Astrocyte (in vitro differentiated cells and primary cell): ENCODE results near the gene GPX1. TPM values are rescaled to one million over a fixed set of nuclear protein-coding genes. Genes with fewer than 3 reads are reported as not detected.
"Not testable (repeated sequence)": the region's sequence is repeated elsewhere in the genome, so short reads cannot be mapped to it uniquely, and the experiment has no call there.

Experiments used
- DNase-seq: peaks from one replicate; pipeline ENCODE4 v3.0.0-alpha.2; 2010; ENCODE audit warnings: low read depth
- FAIRE-seq: peaks from 2 replicates; lab custom pipeline; 2011; peaks lifted over from hg19 to GRCh38; lab: Jason Lieb, UNC
- H2AFZ ChIP-seq: 2 replicates; pipeline ENCODE4 v1.6.0; 2012; ENCODE audit warnings: low read depth, low read length, inconsistent platforms
- H3K27ac ChIP-seq: 2 replicates; pipeline ENCODE4 v1.5.1; 2011; ENCODE audit warnings: low read depth, low read length, inconsistent platforms
- H3K27me3 ChIP-seq: 2 replicates; pipeline ENCODE4 v1.6.0; 2011; ENCODE audit warnings: low read length, inconsistent platforms; ENCODE audit not compliant: insufficient read depth
- H3K36me3 ChIP-seq: 2 replicates; pipeline ENCODE4 v1.5.1; 2011; ENCODE audit warnings: low read length, inconsistent platforms; ENCODE audit not compliant: insufficient read depth
- H3K4me1 ChIP-seq: 2 replicates; pipeline ENCODE4 v1.5.1; 2011; ENCODE audit warnings: low read length, inconsistent platforms; ENCODE audit not compliant: insufficient read depth
- H3K4me2 ChIP-seq: 2 replicates; pipeline ENCODE4 v1.6.0; 2012; ENCODE audit warnings: low read length, inconsistent platforms
- H3K4me3 ChIP-seq: 2 replicates; pipeline ENCODE4 v1.5.1; 2011; ENCODE audit warnings: low read depth, mild to moderate bottlenecking, low read length, inconsistent platforms; ENCODE audit not compliant: insufficient read depth
- H3K79me2 ChIP-seq: 2 replicates; pipeline ENCODE4 v1.6.0; 2012; ENCODE audit warnings: mild to moderate bottlenecking, low read length, inconsistent platforms; ENCODE audit not compliant: insufficient read depth
- H3K9ac ChIP-seq: 2 replicates; pipeline ENCODE4 v1.6.0; 2012; ENCODE audit warnings: mild to moderate bottlenecking, low read length, inconsistent platforms
- H3K9me3 ChIP-seq: 2 replicates; pipeline ENCODE4 v1.5.1; 2012; ENCODE audit warnings: low read depth, mild to moderate bottlenecking, low read length, inconsistent platforms; ENCODE audit not compliant: insufficient read depth
- H4K20me1 ChIP-seq: 2 replicates; pipeline ENCODE4 v1.6.0; 2012; ENCODE audit warnings: low read length, inconsistent platforms; ENCODE audit not compliant: insufficient read depth
- H3K27ac Mint-ChIP-seq: one replicate; pipeline ENCODE4 v1.8.0; 2021; ENCODE audit warnings: mild to moderate bottlenecking, mixed read lengths; ENCODE audit not compliant: unreplicated experiment
- H3K27me3 Mint-ChIP-seq: one replicate; pipeline ENCODE4 v1.8.0; 2021; ENCODE audit warnings: low read depth, mixed read lengths; ENCODE audit not compliant: unreplicated experiment
- H3K36me3 Mint-ChIP-seq: one replicate; pipeline ENCODE4 v1.8.0; 2021; ENCODE audit warnings: low read depth, mixed read lengths; ENCODE audit not compliant: unreplicated experiment
- H3K4me1 Mint-ChIP-seq: one replicate; pipeline ENCODE4 v1.8.0; 2021; ENCODE audit warnings: low read depth, mixed read lengths; ENCODE audit not compliant: unreplicated experiment
- H3K4me3 Mint-ChIP-seq: one replicate; pipeline ENCODE4 v1.8.0; 2021; ENCODE audit warnings: mild to moderate bottlenecking, moderate library complexity, mixed read lengths; ENCODE audit not compliant: unreplicated experiment
- H3K9me3 Mint-ChIP-seq: one replicate; pipeline ENCODE4 v1.8.0; 2021; ENCODE audit warnings: mild to moderate bottlenecking, mixed read lengths; ENCODE audit not compliant: unreplicated experiment
- EZH2 ChIP-seq: IDR thresholded peaks from 2 replicates; pipeline ENCODE4 v1.6.1; 2012; ENCODE audit warnings: mild to moderate bottlenecking, low read length, inconsistent platforms; ENCODE audit not compliant: insufficient read depth
- total RNA-seq: library from RNA; stranded (reverse); gene quantifications from 2 replicates; pipeline ENCODE4 v1.2.1, GENCODE V29; 2021
- TF ChIP-seq, protein P1 (sequence below): IDR thresholded peaks from 2 replicates; pipeline ENCODE4 v1.5.1; 2011; ENCODE audit warnings: low read depth, mild to moderate bottlenecking, inconsistent platforms, low read length, moderate library complexity; ENCODE audit not compliant: insufficient read depth

The GPX1 gene
- total RNA-seq, 1 donor from 2014 or later = 268 TPM

- peaks cover 7% of the 10 kb centered on the region for H3K36me3 Mint-ChIP-seq
- FAIRE-seq = no peak
These were observed 39.3 kb upstream of the GPX1 start for GRCh38 chr3:49397470-49397869.

GRCh38 chr3:49391310-49391709 is 33.2 kb upstream of the GPX1 start:
- H3K27ac Mint-ChIP-seq, H2AFZ ChIP-seq, H3K27ac ChIP-seq, H3K27me3 ChIP-seq, H3K36me3 ChIP-seq, H3K4me2 ChIP-seq, H3K4me3 ChIP-seq, H3K4me3 Mint-ChIP-seq, H3K9me3 ChIP-seq, H3K9ac ChIP-seq, DNase-seq, H3K9me3 Mint-ChIP-seq, H3K27me3 Mint-ChIP-seq, FAIRE-seq: not testable (repeated sequence)
- peaks cover 25% of the 10 kb centered on the region for H3K4me1 Mint-ChIP-seq
- Histone ChIP-seq H4K20me1 (peaks cover 91% of the 10 kb centered on the region), H3K79me2 (peaks cover 94% of the 10 kb centered on the region), H3K4me1 (peaks cover 11% of the 10 kb centered on the region)
- H3K36me3 Mint-ChIP-seq = peaks cover 12% of the 10 kb centered on the region

More at GRCh38 chr3:49397470-49397869, 39.3 kb upstream of the GPX1 start:
- Histone ChIP-seq H3K4me1 (peaks cover 5% of the 10 kb centered on the region), H4K20me1 (peaks cover 92% of the 10 kb centered on the region), H3K9me3 (no peaks in the 10 kb centered on the region), H3K36me3 (peaks cover 14% of the 10 kb centered on the region), H2AFZ (no peak overlapping the region), H3K4me3 (no peak overlapping the region), H3K27me3 (no peaks in the 10 kb centered on the region), H3K79me2 (peaks cover 95% of the 10 kb centered on the region), H3K9ac (no peak overlapping the region), H3K27ac (no peak overlapping the region), H3K4me2 (no peak overlapping the region)
- Mint-ChIP-seq H3K4me1 (peaks cover 26% of the 10 kb centered on the region), H3K9me3 (no peaks in the 10 kb centered on the region), H3K27ac (peak overlapping the region; percentile 17), H3K27me3 (no peaks in the 10 kb centered on the region), H3K4me3 (peak overlapping the region; percentile 7)
- no peak for DNase-seq
- TF ChIP-seq EZH2 = no peak
- TF ChIP-seq, protein P1, sequence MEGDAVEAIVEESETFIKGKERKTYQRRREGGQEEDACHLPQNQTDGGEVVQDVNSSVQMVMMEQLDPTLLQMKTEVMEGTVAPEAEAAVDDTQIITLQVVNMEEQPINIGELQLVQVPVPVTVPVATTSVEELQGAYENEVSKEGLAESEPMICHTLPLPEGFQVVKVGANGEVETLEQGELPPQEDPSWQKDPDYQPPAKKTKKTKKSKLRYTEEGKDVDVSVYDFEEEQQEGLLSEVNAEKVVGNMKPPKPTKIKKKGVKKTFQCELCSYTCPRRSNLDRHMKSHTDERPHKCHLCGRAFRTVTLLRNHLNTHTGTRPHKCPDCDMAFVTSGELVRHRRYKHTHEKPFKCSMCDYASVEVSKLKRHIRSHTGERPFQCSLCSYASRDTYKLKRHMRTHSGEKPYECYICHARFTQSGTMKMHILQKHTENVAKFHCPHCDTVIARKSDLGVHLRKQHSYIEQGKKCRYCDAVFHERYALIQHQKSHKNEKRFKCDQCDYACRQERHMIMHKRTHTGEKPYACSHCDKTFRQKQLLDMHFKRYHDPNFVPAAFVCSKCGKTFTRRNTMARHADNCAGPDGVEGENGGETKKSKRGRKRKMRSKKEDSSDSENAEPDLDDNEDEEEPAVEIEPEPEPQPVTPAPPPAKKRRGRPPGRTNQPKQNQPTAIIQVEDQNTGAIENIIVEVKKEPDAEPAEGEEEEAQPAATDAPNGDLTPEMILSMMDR = no peak

GRCh38 chr3:49389297-49389696 is 31.1 kb upstream of the GPX1 start:
- Histone ChIP-seq H3K9me3 (no peaks in the 10 kb centered on the region), H3K4me3 (no peak overlapping the region), H4K20me1 (peaks cover 91% of the 10 kb centered on the region), H3K27me3 (no peaks in the 10 kb centered on the region), H3K4me1 (peaks cover 11% of the 10 kb centered on the region), H2AFZ (no peak overlapping the region), H3K4me2 (no peak overlapping the region), H3K36me3 (peaks cover 6% of the 10 kb centered on the region), H3K27ac (no peak overlapping the region), H3K79me2 (peaks cover 94% of the 10 kb centered on the region), H3K9ac (no peak overlapping the region)
- Mint-ChIP-seq H3K9me3 (no peaks in the 10 kb centered on the region), H3K27me3 (no peaks in the 10 kb centered on the region), H3K36me3 (peaks cover 9% of the 10 kb centered on the region), H3K4me3 (no peak overlapping the region), H3K4me1 (peaks cover 20% of the 10 kb centered on the region), H3K27ac (no peak overlapping the region)
- FAIRE-seq (no peak), DNase-seq (no peak)
- TF ChIP-seq, protein P1 = no peak
- no peak for TF ChIP-seq EZH2
